HG03439 (cell line): ENCODE results near the gene KCTD2.
"Not testable (repeated sequence)": the region's sequence is repeated elsewhere in the genome, so short reads cannot be mapped to it uniquely, and the experiment has no call there.

Experiments used
- ATAC-seq: cut with Tn5 transposase; IDR thresholded peaks from one replicate; pipeline ENCODE4 v1.9.1; 2021; ENCODE audit warnings: mild to moderate bottlenecking, moderate library complexity; ENCODE audit not compliant: unreplicated experiment

The KCTD2 gene

DNA sequence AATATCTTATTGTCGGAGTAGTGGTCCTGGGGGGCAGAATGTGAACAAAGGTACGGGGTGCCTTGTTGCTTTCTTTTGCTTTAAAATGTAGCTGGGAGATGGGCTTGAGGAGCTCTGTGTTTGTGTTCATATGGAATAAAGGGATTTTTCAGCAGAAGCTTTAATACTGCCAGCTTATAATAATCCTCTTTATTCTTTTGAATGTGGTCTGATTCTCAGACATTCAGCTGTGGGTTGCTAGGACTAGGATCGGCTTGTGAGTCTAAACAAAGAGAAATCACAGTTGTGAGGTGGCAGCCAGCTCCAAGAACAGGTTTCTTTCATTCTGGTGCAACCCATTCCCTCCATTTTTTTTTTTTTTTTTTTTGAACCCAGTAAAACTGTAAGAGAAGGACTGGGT is 27.3 kb upstream of the KCTD2 start:
- ATAC-seq: no peak

DNA sequence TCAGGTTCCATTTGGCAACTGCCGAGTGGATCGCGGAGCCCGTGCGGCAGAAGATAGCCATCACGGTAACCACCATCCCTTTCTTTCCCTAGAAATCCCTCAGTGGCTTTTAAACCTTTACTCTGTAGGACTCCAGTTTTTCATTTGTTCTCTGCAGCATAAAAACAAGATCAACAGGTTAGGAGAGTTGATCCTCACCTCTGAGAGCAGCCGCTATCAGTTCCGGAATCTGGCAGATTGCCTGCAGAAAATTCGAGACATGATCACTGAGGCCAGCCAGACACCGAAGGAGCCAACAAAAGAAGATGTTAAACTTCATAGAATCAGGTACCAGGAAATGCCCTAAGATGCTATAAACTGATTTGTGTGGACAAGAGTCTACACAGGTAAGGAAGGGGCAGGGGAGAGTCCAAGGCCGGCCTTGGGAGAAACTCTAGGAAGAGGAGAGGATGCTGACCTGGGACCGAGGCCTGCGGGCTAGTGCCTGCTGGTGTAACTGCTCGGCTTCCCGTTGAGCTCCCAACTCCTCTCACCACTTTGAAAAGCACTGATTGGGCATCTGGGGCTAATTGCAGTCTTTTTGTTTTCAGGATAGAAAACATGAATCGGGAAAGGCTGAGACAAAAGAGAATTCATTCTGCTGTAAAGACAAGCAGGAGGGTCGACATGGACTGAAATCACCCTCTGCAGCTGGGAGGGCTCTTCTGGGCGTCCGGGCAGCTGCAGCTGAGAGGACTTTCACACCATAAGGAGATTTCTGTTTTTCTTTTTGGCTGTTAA is 26.5 kb upstream of the KCTD2 start:
- ATAC-seq: no peak

DNA sequence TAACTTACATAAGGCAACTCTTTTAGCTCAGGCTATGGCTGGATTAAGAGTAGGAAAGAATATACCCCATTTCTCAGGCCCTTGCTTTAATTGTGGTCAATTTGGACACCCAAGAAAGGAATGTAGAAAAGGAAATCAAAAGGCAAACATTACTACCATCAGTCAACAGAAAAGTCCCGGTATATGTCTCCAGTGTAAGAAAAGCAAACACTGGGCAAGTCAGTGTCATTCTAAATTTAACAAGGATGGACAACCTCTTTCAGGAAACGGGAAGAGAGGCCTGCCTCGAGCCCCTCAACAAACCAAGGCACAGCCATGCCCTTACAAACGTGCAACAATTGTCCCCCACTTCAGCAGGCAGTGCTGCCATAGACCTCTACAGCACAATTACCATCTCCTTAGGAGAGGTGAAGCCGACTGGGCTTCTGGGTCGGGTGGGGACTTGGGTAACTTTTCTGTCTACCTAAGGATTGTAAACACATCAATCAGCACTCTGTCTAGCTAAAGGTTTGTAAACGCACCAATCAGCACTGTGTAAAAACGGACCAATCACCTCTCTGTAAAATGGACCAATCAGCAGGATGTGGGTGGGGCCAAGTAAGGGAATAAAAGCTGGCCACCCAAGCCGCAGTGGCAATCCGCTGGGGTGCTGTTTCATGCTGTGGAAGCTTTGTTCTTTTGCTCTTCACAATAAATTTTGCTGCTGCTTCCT is 22.2 kb upstream of the KCTD2 start:
- ATAC-seq: no peak

DNA sequence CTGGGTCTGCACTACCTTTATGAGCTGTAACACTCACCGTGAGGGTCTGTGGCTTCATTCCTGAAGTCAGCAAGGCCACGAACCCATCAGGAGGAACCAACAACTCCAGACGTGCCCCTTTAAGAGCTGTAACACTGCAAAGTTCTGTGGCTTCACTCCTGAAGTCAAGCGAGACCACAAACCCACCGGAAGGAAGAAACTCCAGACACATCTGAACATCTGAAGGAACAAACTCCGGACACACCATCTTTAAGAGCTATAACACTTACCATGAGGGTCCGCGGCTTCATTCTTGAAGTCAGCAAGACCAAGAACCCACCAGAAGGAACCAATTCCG is 21.7 kb upstream of the KCTD2 start:
- not testable (repeated sequence) for ATAC-seq

DNA sequence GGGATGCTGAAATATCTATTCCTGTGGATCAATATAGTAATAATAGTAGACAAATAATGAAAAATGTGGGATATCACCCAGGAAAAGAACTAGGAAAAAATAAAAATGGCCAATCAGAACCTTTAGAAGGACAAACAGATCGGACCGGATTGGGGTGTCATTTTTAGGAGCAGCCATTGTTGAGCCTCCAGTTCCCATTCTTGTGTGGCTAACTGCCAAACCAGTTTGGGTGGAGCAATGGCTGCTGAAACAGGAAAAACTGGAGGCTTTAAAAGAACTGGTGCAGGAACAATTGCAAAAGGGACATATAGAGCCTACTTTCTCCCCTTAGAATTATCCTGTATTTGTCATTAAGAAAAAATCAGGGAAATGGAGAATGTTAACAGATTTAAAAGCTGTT is 20.4 kb upstream of the KCTD2 start:
- not testable (repeated sequence) for ATAC-seq

DNA sequence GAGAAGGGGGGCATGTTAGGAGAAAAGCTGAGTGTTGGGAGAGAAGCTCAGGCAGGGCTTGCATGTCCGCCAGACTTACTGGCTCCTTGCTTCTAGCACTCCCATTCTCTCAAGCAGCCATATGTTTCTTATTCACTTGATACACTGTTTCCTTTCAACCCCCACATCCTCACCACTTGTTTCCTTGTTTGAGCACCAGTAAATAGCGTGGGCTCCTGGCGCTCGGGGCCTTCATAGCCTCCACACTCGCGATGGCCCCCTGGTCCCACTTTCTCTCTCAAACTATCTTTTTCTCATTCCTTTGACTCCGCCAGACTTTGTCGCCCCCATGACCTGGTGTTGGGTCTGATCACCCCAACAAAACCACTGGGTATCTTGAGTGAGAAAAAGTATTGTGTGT is 16.9 kb upstream of the KCTD2 start:
- ATAC-seq: no peak

DNA sequence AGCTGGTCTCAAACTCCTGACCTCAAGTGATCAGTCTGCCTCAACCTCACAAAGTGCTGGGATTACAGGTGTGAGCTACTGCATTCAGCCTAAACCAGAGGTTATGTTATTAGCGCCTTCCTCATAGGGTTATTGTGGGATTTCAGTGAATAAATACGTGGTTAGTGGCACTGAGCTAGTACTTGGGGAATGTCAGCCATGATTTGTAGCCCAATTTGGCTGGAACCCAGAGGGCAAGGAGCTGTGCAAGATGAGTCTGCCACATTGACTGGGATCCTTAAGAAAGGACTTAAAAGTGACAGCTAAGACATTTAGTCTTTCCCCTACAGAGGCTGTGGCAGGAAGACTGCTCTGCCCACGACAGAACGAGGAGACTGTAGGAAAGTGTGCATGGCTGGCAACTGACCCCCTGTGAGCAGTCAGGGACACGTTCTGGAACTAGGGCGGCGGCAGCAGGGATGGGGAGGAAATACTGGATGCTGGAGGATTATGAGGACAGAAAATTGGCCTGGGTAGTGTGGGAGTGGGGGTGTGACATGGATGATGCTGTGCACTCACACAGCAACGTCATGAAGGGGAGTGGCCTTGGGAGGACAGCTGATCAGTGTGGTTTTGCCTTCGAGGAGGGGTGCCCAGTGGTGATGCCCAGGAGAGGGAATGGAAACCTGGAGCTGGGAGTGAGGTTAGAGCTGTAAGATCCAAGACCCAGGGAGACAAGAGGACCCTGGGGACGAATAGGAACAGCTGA is 14.9 kb upstream of the KCTD2 start:
- no peak for ATAC-seq

DNA sequence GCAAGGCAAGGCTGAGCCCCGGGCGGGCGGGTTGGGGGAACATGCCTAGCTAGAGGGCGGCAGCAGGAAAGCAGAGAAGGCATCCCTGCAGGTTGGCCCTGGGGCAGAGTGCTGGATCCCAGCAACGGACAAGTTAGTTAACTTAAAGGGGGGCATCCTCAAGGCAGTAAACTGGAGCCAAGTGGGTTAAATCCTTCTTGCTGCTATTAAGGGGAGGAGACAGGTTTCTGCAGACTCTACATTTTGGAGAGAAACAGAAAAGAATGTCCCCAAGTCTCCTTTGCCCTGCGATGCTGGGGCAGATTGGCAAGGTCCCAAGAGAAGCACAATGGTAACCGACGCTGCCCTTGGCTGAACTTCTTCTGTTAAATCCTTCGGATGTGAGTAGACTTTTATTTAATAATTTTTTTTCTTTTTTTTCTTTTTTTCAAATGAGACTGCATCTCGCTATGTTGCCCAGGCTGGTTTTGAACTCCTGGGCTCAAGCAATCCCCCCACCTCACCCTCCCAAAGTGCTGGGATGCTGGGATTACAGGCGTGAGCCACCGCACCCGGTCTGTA is 14.2 kb upstream of the KCTD2 start:
- no peak for ATAC-seq

DNA sequence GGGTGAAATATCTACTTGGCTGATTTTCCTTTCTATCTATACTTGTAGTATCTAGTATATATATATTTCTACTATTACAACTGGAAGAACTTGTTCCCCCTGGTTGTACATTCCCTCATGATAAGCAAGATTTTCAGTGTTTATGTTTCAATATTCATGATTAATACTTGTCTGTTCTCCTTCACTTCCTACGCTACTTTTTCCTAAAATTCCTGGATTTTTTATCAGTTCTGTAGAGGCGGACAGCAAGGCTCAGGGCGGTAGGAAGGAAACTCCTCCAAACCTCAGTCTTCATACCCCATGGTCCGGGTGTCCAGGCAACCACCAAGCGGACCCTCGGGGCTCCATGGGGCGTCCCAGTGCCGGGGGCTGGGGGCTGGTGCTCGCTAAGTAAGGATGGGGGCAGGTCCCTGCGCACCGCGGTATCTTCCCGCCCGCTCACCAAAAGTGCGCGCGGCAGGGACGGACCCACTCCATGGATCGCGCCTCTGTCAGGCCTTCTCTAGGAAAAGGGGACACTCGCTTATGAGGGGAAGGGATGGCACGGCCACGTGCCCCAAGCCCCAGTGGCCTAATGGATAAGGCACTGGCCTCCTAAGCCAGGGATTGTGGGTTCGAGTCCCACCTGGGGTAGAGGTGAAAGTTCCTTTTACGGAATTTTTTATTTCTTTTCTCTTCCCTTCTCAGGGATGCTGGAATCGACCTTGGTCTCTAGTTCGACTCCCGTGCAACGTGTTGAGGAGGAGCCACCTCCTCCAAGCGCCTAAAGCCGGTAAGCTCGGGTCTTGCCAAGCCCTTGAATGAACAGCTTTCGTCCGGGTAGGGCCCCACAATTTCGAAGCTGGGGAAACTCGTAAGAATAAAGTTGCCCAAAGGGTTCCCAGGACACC is 13.4 kb upstream of the KCTD2 start:
- peak; percentile 46 for ATAC-seq

DNA sequence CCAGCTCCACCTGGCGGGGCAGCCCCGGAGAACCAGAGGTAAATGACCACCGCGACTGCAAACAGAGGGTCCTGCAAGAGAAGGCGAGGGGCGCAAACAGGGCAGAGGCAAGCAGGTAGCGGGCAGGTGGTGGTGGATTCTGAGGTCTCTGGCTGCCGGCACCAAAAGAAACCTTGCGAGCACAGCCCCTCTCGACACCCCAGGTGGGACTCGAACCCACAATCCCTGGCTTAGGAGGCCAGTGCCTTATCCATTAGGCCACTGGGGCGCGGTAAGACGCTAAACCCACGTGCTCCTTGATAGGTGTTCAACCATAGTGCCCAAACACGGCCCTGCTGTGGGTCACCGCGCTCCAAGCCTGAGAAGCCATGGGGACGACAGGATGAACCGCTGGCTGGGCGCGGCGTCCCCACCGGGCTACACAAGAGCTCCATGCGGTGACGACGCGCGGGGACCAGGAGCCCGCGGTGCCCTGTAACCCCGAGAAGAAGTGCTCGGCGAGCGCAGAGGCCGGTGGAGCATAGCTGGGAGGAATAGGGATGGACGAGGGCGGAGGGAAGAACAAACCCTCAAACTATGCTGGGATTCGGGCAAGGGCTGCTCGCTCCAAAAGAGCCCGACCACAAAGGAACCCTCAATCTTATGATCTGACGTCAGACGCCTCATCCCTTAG is 12.7 kb upstream of the KCTD2 start:
- peak; percentile 57 for ATAC-seq

DNA sequence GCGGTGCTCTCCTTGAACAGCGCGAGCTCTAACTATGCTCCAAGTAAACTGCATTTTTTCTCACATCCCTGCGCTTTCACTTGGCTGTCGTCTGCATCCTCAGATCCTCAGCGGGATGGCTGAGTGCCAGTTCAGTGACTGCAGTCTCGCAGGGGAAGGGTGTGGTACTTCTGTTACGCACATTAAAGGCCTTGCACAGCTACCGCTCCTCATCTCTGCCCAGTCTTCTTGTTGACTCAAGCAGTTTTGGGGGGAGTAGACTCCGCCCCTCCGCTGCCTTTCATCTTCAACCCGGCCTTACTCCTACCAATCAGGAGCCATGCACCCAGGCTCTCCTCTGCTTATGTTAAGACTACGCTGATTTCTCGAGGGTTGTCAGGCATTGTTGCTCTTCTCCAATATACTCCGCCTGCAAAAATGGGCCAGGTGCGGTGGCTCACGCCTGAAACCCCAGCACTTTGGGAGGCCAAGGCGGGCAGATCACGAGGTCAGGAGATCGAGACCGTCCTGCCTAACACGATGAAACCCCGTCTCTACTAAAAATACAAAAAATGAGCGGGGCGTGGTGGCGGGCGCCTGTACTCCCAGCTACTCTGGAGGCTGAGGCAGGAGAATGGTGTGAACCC is 10.3 kb upstream of the KCTD2 start:
- no peak for ATAC-seq

DNA sequence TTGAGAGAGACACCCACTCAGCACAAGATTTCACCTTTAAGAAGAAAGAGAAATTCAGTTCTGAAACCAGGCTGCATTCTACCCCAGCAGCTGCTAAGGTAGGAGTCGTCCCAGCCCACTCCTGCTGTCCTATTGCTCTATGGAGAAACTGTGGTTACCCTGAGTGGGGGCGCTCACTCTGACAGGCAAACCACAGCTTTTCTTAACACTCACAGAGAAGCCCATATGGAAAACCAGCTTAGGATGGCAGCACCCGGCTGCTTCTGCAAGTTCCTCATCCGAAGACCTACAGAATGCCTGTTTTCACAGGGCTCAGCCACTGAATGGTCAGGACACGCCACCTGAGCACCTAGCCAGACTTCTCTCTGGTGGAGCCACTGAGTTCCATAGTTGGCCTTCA is 7.8 kb upstream of the KCTD2 start:
- ATAC-seq: no peak

DNA sequence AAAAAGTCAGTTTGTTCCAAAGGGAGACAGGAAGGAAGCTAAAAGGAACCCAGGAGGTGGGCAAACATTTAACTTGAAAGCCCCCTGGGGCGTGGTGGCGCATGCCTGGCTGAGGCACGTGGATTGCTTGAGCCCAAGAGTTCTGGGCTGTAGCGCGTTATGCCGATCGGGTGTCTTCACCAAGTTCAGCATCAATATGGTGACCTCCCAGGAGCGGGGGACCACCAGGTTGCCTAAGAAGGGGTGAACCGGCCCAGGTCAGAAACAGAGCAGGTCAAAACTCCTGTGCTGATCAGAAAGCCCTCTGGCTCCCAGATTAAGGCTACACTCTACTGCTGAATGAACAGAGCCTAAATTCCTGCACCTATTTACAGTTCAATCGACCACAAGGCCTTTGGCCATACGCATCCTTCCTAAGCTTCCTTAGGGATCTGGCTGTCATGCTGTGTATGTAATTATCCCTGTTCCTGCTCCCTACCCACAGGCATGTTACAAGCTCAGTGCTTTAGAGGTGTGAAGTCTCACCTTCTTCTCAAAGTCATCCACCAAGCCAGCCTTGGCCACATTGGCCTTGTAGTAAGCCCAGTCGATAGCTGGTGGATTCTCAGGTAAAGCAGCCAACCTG is 5.3 kb upstream of the KCTD2 start:
- no peak for ATAC-seq

DNA sequence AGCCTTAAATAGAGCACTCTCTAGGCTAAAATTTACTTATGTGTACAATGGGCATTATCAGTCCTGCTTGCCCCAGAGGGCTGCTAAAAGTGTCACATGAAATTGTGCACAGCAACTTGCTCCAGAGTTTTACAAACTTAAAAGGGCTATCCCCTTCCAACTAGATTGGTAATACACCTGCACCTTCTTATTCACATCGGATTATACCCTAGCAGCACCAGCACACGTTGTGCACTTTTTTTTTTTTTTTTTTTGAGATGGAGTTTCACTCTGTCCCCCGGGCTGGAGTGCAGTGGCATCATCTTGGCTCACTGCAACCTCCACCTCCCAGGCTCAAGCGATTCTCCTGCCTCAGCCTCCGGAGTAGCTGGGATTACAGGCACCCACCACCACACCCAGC is 3.2 kb upstream of the KCTD2 start:
- not testable (repeated sequence) for ATAC-seq

DNA sequence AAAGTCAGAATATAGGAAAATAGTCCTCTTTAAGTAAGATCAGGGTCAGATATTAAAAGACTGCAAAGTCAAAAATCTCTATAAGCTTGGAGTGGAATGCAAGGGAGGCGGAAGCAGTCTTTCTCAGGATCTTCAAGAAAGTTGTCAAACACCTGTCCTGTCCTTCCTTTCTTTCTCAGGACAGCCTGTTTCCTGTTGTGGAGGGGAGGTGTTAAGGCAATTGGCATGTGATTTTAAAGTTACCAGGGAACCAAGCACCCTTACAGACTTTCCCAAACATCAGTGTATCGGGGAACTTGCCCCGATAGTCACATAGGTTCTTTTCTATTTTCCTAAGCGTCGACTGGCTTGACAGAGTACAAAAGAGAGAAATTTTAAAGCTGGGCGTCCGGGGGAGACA is 2.3 kb upstream of the KCTD2 start:
- ATAC-seq: no peak

DNA sequence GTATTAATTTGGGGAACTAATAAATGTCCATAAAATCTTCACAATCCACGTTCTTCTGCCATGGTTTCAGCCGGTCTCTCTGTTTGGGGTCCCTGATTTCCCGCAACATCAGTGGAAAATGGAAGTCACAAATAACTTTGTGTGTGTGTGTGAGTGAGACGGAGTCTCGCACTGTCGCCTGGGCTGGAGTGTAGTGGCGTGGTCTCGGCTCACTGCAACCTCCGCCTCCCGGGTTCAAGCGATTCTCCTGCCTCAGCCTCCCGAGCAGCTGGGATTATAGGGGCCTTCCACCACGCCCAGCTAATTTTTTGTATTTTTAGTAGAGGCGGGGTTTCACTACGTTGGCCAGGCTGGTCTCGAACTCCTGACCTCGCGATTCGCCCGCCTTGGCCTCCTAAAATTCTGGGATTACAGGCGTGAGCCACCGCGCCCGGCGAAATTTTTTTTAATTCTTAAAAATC is 1.0 kb upstream of the KCTD2 start:
- not testable (repeated sequence) for ATAC-seq

DNA sequence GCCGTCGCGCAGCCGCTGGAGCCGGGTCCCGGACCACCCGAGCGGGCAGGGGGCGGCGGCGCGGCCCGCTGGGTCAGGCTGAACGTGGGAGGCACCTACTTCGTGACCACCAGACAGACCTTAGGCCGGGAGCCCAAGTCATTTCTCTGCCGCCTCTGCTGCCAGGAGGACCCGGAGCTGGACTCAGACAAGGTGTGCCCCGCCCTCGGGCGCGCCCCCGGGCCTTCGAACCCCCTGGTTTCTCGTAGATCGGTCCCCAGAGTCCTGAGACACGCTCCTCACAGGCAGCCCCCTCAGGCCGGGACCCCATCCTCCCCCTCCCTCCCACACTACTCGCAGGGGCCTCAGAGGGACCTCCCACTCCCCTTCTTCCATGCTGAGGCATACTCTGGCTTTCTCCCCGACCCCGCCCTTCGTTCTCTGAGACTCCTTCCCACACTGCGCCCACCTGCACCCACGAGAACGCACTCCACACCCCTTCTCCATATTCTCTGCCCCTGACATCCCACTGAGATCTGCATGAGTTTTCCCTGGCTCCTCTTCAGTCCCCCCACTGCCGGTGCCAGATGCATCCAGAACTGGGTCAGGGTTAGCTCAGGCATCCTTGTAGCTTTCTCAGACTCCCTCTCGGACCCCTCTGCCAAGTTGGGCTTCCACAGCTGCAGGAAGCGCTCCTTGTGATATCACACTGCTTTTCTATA is 523 bp downstream of the KCTD2 start:
- peak; percentile 18 for ATAC-seq

DNA sequence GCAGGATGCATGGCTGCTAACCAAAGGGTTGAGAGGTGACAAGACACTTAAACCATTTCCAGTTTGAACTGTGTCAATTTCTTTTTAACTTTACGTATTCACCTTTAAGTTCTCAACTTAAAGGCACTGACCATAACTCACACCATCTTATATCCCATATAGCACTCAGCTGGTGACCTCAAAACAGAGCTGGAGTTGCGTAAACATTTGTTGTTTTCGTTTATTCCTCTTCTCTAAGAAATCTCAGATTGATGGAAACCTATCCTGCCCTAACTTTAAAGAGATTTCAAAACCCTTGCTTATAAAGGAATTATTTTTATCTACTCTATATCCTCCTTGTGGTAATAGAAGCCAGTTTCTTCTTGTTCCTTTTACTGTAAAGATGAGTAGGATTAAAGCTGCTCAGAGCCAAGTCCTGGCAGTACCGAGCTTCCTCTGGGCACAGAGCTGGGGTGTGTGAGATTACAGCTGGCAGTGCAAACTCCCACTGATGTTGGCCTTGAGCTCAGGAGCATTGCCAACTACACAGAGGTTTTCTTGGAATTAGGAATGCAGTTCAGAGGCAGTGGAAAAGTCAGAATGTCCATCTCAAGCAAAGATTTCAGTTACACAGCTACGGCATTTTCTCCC is 1.3 kb downstream of the KCTD2 start:
- no peak for ATAC-seq
